Testis (tissue), 2 donors: Measurements from ENCODE around the gene MAP2K2.

ENCODE experiments used
- CTCF ChIP-seq, 3 experiments: fragments of 450-650 bp in 2 of 3; fragments of 200-600 bp in 1 of 3; sonication (generic) in 1 of 3; IDR thresholded peaks; one replicate each; pipeline ENCODE4 v1.5.1; 2016 to 2019; ENCODE audit warnings: antibody characterized with exemption in 3 of 3, mild to moderate bottlenecking in 2 of 3, moderate library complexity in 1 of 3
- POLR2A ChIP-seq: fragments of 450-650 bp; IDR thresholded peaks from one replicate; pipeline ENCODE4 v1.6.1; 2017; ENCODE audit warnings: antibody characterized with exemption, mild to moderate bottlenecking, moderate library complexity

- no peak for TF ChIP-seq POLR2A
- TF ChIP-seq CTCF (IDR thresholded peaks at IDR 0.05): no peak
Measured at GRCh38 chr19:4120559-4121272, 3.2 kb downstream of the MAP2K2 start.
